HEK293T (cell line): ENCODE measurements around the gene CRHR1.
"Not testable (repeated sequence)": the region's sequence is repeated elsewhere in the genome, so short reads cannot be mapped to it uniquely, and the experiment has no call there.

ENCODE experiments used
- CTCF ChIA-PET: fragments of 350-600 bp; formaldehyde crosslinking; extraction: SDS; loops from one replicate; lab custom pipeline; 2021; ENCODE audit warnings: antibody characterized with exemption, inconsistent platforms; lab: Yijun Ruan, JAX
- POLR2A ChIA-PET: fragments of 350-600 bp; formaldehyde crosslinking; extraction: SDS; loops from one replicate; lab custom pipeline; 2020; ENCODE audit warnings: antibody characterized with exemption, inconsistent platforms; lab: Yijun Ruan, JAX
- DNase-seq: peaks from one replicate; pipeline ENCODE4 v3.0.0; 2012; ENCODE audit warnings: mixed read lengths; ENCODE audit errors: extremely low spot score
- ARNT ChIP-seq: fragments of 450-650 bp; IDR thresholded peaks from 2 replicates; pipeline ENCODE4 v1.6.1; 2017; ENCODE audit warnings: mild to moderate bottlenecking
- BHLHE40 ChIP-seq: fragments of 450-650 bp; IDR thresholded peaks from 2 replicates; pipeline ENCODE4 v1.6.1; 2016; ENCODE audit warnings: mild to moderate bottlenecking, moderate library complexity, borderline replicate concordance
- CTBP1 ChIP-seq: fragments of 450-650 bp; IDR thresholded peaks from 2 replicates; pipeline ENCODE4 v1.6.1; 2016; ENCODE audit warnings: borderline replicate concordance
- ELF4 ChIP-seq: fragments of 450-650 bp; IDR thresholded peaks from 2 replicates; pipeline ENCODE4 v1.6.1; 2017; ENCODE audit warnings: antibody characterized with exemption
- FOXA1 ChIP-seq: fragments of 450-650 bp; IDR thresholded peaks from 2 replicates; pipeline ENCODE4 v1.6.1; 2016; ENCODE audit warnings: mild to moderate bottlenecking
- FOXK2 ChIP-seq: fragments of 450-650 bp; IDR thresholded peaks from 2 replicates; pipeline ENCODE4 v1.6.1; 2016; ENCODE audit warnings: mild to moderate bottlenecking
- FOXM1 ChIP-seq: fragments of 450-650 bp; IDR thresholded peaks from 2 replicates; pipeline ENCODE4 v1.6.1; 2017; ENCODE audit warnings: mild to moderate bottlenecking, borderline replicate concordance
- HDGF ChIP-seq: fragments of 450-650 bp; IDR thresholded peaks from 2 replicates; pipeline ENCODE4 v1.6.1; 2017; ENCODE audit warnings: antibody characterized with exemption, borderline replicate concordance
- L3MBTL2 ChIP-seq: fragments of 450-650 bp; conservative IDR thresholded peaks from 2 replicates; pipeline ENCODE4 v1.6.1; 2016; ENCODE audit warnings: mild to moderate bottlenecking
- LEF1 ChIP-seq: fragments of 450-650 bp; IDR thresholded peaks from 2 replicates; pipeline ENCODE4 v1.6.1; 2017; ENCODE audit warnings: mild to moderate bottlenecking, borderline replicate concordance
- NFRKB ChIP-seq: fragments of 450-650 bp; IDR thresholded peaks from 2 replicates; pipeline ENCODE4 v1.6.1; 2016; ENCODE audit warnings: mild to moderate bottlenecking, moderate library complexity
- PKNOX1 ChIP-seq: fragments of 450-650 bp; IDR thresholded peaks from 2 replicates; pipeline ENCODE4 v1.6.1; 2016
- SP1 ChIP-seq: fragments of 450-650 bp; IDR thresholded peaks from 2 replicates; pipeline ENCODE4 v1.6.1; 2017
- SUZ12 ChIP-seq: fragments of 450-650 bp; IDR thresholded peaks from 2 replicates; pipeline ENCODE4 v1.6.1; 2016; ENCODE audit warnings: mild to moderate bottlenecking
- TARDBP ChIP-seq: fragments of 450-650 bp; IDR thresholded peaks from 2 replicates; pipeline ENCODE4 v1.6.1; 2016
- ZNF384 ChIP-seq: fragments of 450-650 bp; IDR thresholded peaks from 2 replicates; pipeline ENCODE4 v1.6.1; 2016

The CRHR1 gene

GRCh38 chr17:45855691-45856336, 71.7 kb downstream of the CRHR1 start:
- ChIA-PET POLR2A (no interaction called here), CTCF (no interaction called here)
- TF ChIP-seq FOXM1 (no peak), CTBP1 (no peak), BHLHE40 (no peak), SP1 (no peak), ELF4 (no peak), NFRKB (no peak), LEF1 (no peak), FOXA1 (no peak), ARNT (no peak), L3MBTL2 (no peak), TARDBP (no peak), HDGF (no peak), SUZ12 (no peak)
- no peak for DNase-seq

- TF ChIP-seq SP1 (no peak), PKNOX1 (no peak), FOXM1 (no peak), BHLHE40 (no peak), CTBP1 (no peak), FOXA1 (no peak), ZNF384 (no peak), NFRKB (no peak), ARNT (no peak), FOXK2 (no peak), TARDBP (no peak), LEF1 (no peak), ELF4 (no peak), HDGF (no peak), SUZ12 (no peak), L3MBTL2 (no peak)
- ChIA-PET CTCF (no interaction called here), POLR2A (no interaction called here)
- DNase-seq: no peak
Measured at GRCh38 chr17:45857977-45858708, 74.0 kb downstream of the CRHR1 start.

GRCh38 chr17:45861165-45861564, 77.0 kb downstream of the CRHR1 start:
- DNase-seq: no peak
- POLR2A ChIA-PET: no interaction called here
- TF ChIP-seq SUZ12 (no peak), ELF4 (no peak), FOXK2 (no peak), NFRKB (no peak), FOXA1 (no peak), HDGF (no peak), FOXM1 (no peak), PKNOX1 (no peak), ARNT (no peak), TARDBP (no peak), L3MBTL2 (no peak)
- CTCF ChIA-PET: no interaction called here

- DNase-seq, POLR2A ChIA-PET: not testable (repeated sequence)
- CTCF ChIA-PET: interaction anchor here (2.4 kb wide), 1 partner anchor 30 kb away, joined by 5 read pairs; no protein-coding TSS in a partner anchor
Measured at GRCh38 chr17:45862127-45862526, 78.0 kb downstream of the CRHR1 start.

- ChIA-PET POLR2A (no interaction called here), CTCF (interaction anchor here (1.1 to 2.4 kb wide), 2 partner anchors 32 to 82 kb away, joined by 3 to 5 read pairs; no protein-coding TSS in a partner anchor)
- DNase-seq: no peak
- TF ChIP-seq FOXK2 (no peak), SP1 (no peak)
Measured at GRCh38 chr17:45863857-45864654, 79.9 kb downstream of the CRHR1 start.

- ChIA-PET POLR2A (no interaction called here), CTCF (interaction anchor here (0.7 kb wide), 1 partner anchor 104 kb away, joined by 3 read pairs; no protein-coding TSS in a partner anchor)
- TF ChIP-seq TARDBP (no peak), ARNT (no peak), FOXM1 (no peak), CTBP1 (no peak), LEF1 (no peak), FOXK2 (no peak), PKNOX1 (no peak), SUZ12 (no peak), SP1 (no peak), ELF4 (no peak), FOXA1 (no peak), BHLHE40 (no peak), L3MBTL2 (no peak), NFRKB (no peak), HDGF (no peak), ZNF384 (no peak)
- DNase-seq: no peak
Measured at GRCh38 chr17:45867171-45867570, 83.1 kb downstream of the CRHR1 start.
